OCI-LY7 (cell line): Measurements from ENCODE around the gene RBM47.

Source experiments
- CTCF ChIP-seq: fragments of 200-600 bp; sonication (generic); conservative IDR thresholded peaks from 2 replicates; pipeline ENCODE4 v1.5.1; 2014; ENCODE audit warnings: mild to moderate bottlenecking, antibody characterized with exemption, low read length, moderate library complexity, mixed read lengths
- EZH2phosphoT487 ChIP-seq: fragments of 200-600 bp; sonication (generic); IDR thresholded peaks from 2 replicates; pipeline ENCODE4 v1.6.1; 2018; ENCODE audit warnings: low read depth, borderline replicate concordance, mild to moderate bottlenecking, mixed run types, antibody characterized with exemption, low read length, moderate library complexity, mixed read lengths

DNA sequence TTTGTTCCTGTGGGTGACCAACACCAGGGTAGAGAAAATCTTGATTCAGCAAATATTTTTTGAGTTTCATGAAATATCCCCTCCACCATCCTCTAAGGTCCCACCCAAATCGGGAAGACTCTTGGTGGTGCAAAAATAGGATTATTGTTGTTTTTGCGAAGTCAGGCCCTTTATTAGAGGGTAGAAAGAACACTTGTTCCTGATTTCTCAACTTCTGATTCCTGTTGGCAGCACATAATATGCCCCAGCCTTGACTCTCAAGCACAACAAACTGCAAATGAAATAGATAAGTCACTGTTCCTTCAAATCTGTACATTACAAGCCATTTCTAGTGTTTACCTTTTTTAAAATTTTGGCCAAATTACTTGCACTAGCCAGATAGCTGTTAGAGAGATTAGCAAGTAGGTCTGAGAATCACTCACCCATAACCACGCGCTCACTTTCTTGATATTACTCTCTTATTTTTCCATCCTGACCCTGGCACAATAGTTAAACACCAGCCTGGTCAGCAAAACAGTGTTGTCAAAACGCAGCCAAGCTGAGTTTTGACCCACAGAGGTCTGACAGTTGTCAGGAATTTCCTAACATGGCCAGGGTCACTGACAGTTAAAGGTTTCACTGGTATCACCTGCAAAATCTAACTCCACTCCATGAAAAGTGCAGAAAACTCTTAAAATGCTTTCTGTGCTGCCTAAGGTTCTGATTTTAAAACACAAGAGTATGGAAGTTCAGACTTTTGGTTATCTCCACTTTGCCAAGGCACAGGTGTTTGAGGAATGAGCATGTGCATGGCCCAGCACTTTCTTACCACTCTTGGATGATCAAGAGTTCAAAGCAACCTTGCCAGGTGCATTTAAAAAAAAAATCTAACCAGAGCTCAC lies 69.8 kb downstream of the RBM47 start:
- TF ChIP-seq CTCF (no peak), EZH2phosphoT487 (no peak)
